Lung (tissue), 12 donors: ENCODE measurements around the gene RARA. TPM values are rescaled to one million over a fixed set of nuclear protein-coding genes. Genes with fewer than 3 reads are reported as not detected.

Experiments used
- ATAC-seq: fragments of 200-7000 bp; cut with Tn5 transposase; one replicate; pipeline ENCODE4 v1.9.1; 2020; ENCODE audit warnings: moderate number of reproducible peaks; ENCODE audit not compliant: insufficient read depth, low FRiP score
- DNase-seq, 3 donors: peaks; one replicate each; pipeline ENCODE4 v3.0.0-alpha.2; 2013 to 2017
- H3K27ac ChIP-seq, 2 donors: one replicate each; pipeline ENCODE4 v1.5.1; 2013; ENCODE audit warnings: mild to moderate bottlenecking in 2 of 2, moderate library complexity in 2 of 2, control low read depth in 1 of 2, inconsistent platforms in 1 of 2, low read depth in 1 of 2, low read length in 1 of 2
- H3K27me3 ChIP-seq, 3 donors: one replicate each; pipeline ENCODE4 v1.5.1; 2013; ENCODE audit warnings: low read length in 2 of 3; ENCODE audit not compliant: control insufficient read depth in 3 of 3, insufficient read depth in 3 of 3
- H3K36me3 ChIP-seq, 4 donors: one replicate each; pipeline ENCODE4 v1.5.1; 2013; ENCODE audit warnings: low read length in 4 of 4, mild to moderate bottlenecking in 1 of 4, moderate library complexity in 1 of 4; ENCODE audit not compliant: control insufficient read depth in 4 of 4, insufficient read depth in 4 of 4
- H3K4me1 ChIP-seq, 5 donors: one replicate each; pipeline ENCODE4 v1.5.1; 2013; ENCODE audit warnings: low read length in 5 of 5, mild to moderate bottlenecking in 2 of 5, moderate library complexity in 1 of 5; ENCODE audit not compliant: control insufficient read depth in 5 of 5, insufficient read depth in 5 of 5
- H3K4me3 ChIP-seq: one replicate; pipeline ENCODE4 v1.5.1; 2013; ENCODE audit warnings: mild to moderate bottlenecking, control low read depth, moderate library complexity
- H3K9ac ChIP-seq, 2 donors: one replicate each; pipeline ENCODE4 v1.5.1; 2013; ENCODE audit warnings: low read length in 2 of 2, control low read depth in 1 of 2; ENCODE audit not compliant: insufficient read depth in 1 of 2
- H3K9me3 ChIP-seq, 4 donors: one replicate each; pipeline ENCODE4 v1.5.1; 2013; ENCODE audit warnings: low read length in 3 of 4, mild to moderate bottlenecking in 1 of 4, moderate library complexity in 1 of 4; ENCODE audit not compliant: control insufficient read depth in 4 of 4, insufficient read depth in 3 of 4
- CTCF ChIP-seq: IDR thresholded peaks from 2 replicates; pipeline ENCODE4 v1.5.1; 2012; ENCODE audit warnings: mild to moderate bottlenecking; ENCODE audit errors: control extremely low read depth, extremely low read depth
- WGBS, 2 donors: extraction: QIAGEN DNeasy Blood & Tissue Kit; methylation state at CpG; one replicate each; pipeline ENCODE4 v1.1.7; 2013; 5-methylcytosine and 5-hydroxymethylcytosine counted together
- polyA plus RNA-seq, 2 donors: library from polyadenylated mRNA; stranded (reverse); fragments of 200-250 nt; gene quantifications; one replicate each; pipeline ENCODE4 v1.2.1, GENCODE V29; 2013
- total RNA-seq, 2 donors: library from RNA; depleted of rRNA in 1 of 2; stranded (reverse); fragments of >200 nt in 1 of 2; gene quantifications; one replicate each; pipeline ENCODE4 v1.2.1, GENCODE V29; 2014 to 2021
- donor health status: control.
- donor health status: control.
- donor health status: Bipolar disorder and iron deficiency.
- donor health status: healthy.
- donor health status: DM: yes; HTN: yes; CAD: no.

The RARA gene
- total and polyA plus RNA-seq, 4 donors: 36.4 to 75.3 (median 50.8) TPM

- no peaks in the 10 kb centered on the region for H3K27me3 ChIP-seq
- peak overlapping the region; percentile 18 to 93 for H3K27ac ChIP-seq
- peaks cover 0 to 3% (median 0%) of the 10 kb centered on the region in 4 donors for H3K36me3 ChIP-seq
- ATAC-seq (no peak), DNase-seq (peak; percentile 44 to 56 (median 53))
- peak overlapping the region; percentile 86 for H3K4me3 ChIP-seq
- TF ChIP-seq CTCF: no peak
- no peaks in the 10 kb centered on the region for H3K9me3 ChIP-seq
- H3K9ac ChIP-seq: peak overlapping the region in 1 of 2 donors; percentile 82
- peaks cover 34 to 81% (median 61%) of the 10 kb centered on the region in 5 donors for H3K4me1 ChIP-seq
- WGBS, 2 donors: 4 to 11% methylated on average over 13 of the region's 13 CpGs
Observed at GRCh38 chr17:40318830-40319391, 9.9 kb downstream of the RARA start.

- ATAC-seq (no peak), DNase-seq (peak in 1 of 3 donors; percentile 13)
- no peaks in the 10 kb centered on the region for H3K27me3 ChIP-seq
- no peak for TF ChIP-seq CTCF
- WGBS, 2 donors: 27 to 45% methylated on average over 11 of the region's 11 CpGs
- H3K27ac ChIP-seq: peak overlapping the region; percentile 87 to 98
- H3K36me3 ChIP-seq: peaks cover 0 to 3% (median 0%) of the 10 kb centered on the region in 4 donors
- H3K4me3 ChIP-seq: peak overlapping the region; percentile 14
- peak overlapping the region; percentile 57 to 60 for H3K9ac ChIP-seq
- H3K4me1 ChIP-seq: peaks cover 43 to 82% (median 63%) of the 10 kb centered on the region in 5 donors
- H3K9me3 ChIP-seq: no peaks in the 10 kb centered on the region
Observed at GRCh38 chr17:40319651-40320540, 10.9 kb downstream of the RARA start.

- Histone ChIP-seq H3K9ac (peak overlapping the region; percentile 23 to 57), H3K27me3 (no peaks in the 10 kb centered on the region), H3K9me3 (no peaks in the 10 kb centered on the region), H3K36me3 (peaks cover 0 to 3% (median 0%) of the 10 kb centered on the region in 4 donors), H3K4me1 (peaks cover 42 to 84% (median 61%) of the 10 kb centered on the region in 5 donors), H3K4me3 (peak overlapping the region; percentile 4), H3K27ac (peak overlapping the region; percentile 87 to 98)
- WGBS, 2 donors: 22 to 54% methylated on average over 19 of the region's 19 CpGs
- TF ChIP-seq CTCF: no peak
- no peak for ATAC-seq
- peak; percentile 85 to 91 (median 86) for DNase-seq
Observed at GRCh38 chr17:40320756-40321523, 12.0 kb downstream of the RARA start.
